NCI-H128 (cell line): ENCODE results near the gene FMNL3.
"Not testable (repeated sequence)": the region's sequence is repeated elsewhere in the genome, so short reads cannot be mapped to it uniquely, and the experiment has no call there.

Source experiments
- DNase-seq: peaks from one replicate; lab custom pipeline; 2025; ENCODE audit not compliant: unreplicated experiment; lab: John Stamatoyannopoulos, UW

FMNL3 gene

GRCh38 chr12:49610785-49611184 lies 96.4 kb downstream of the FMNL3 start:
- not testable (repeated sequence) for DNase-seq

GRCh38 chr12:49609875-49610154 lies 97.4 kb downstream of the FMNL3 start:
- DNase-seq = no peak

GRCh38 chr12:49609059-49609874 lies 97.9 kb downstream of the FMNL3 start:
- DNase-seq = no peak

GRCh38 chr12:49605539-49605938 lies 101.7 kb downstream of the FMNL3 start, which contains the start of gene FAM186B:
Gene FAM186B, minus strand, starts transcription at chr12:49605639. Its CDS starts 162 bp downstream, at chr12:49605477.
- not testable (repeated sequence) for DNase-seq

GRCh38 chr12:49604856-49605255 lies 102.3 kb downstream of the FMNL3 start:
- DNase-seq = no peak

GRCh38 chr12:49603721-49604120 lies 103.5 kb downstream of the FMNL3 start:
- DNase-seq = no peak

GRCh38 chr12:49599961-49600360 lies 107.2 kb downstream of the FMNL3 start:
- DNase-seq = no peak

GRCh38 chr12:49598527-49598926 lies 108.7 kb downstream of the FMNL3 start:
- no peak for DNase-seq

GRCh38 chr12:49588721-49589516 lies 118.3 kb downstream of the FMNL3 start:
- no peak for DNase-seq

GRCh38 chr12:49588281-49588680 lies 118.9 kb downstream of the FMNL3 start:
- no peak for DNase-seq

- DNase-seq = no peak
Observed at GRCh38 chr12:49587174-49587908, 119.9 kb downstream of the FMNL3 start.
